ENCODE data around the gene PABPC3.

Gene PABPC3

GRCh38 chr13:25069236-25069635 is 26.7 kb upstream of the PABPC3 start:
- H3K36me3 ChIP-seq (replicated peaks): no peaks in the 10 kb centered on the region
- in situ Hi-C loops (cut with HindIII; ENCODE audit: low pct_ligation_motif_present, low sequenced_read_pairs): no loop called here
- DNase-seq: no peak
- no peak overlapping the region for H3K4me3 ChIP-seq (ENCODE audit: low read depth, low read length)
- no peak for TF ChIP-seq CTCF (IDR thresholded peaks at IDR 0.05; ENCODE audit: low read depth, low read length, missing control alignments)
- no peaks in the 10 kb centered on the region for H3K27me3 ChIP-seq (replicated peaks)
- H3K27ac ChIP-seq: no peak overlapping the region

- Histone ChIP-seq H3K27me3 (replicated peaks) (no peaks in the 10 kb centered on the region), H3K4me3 (ENCODE audit: low read depth, low read length) (no peak overlapping the region), H3K36me3 (replicated peaks) (no peaks in the 10 kb centered on the region), H3K27ac (no peak overlapping the region)
- no peak for TF ChIP-seq CTCF (IDR thresholded peaks at IDR 0.05; ENCODE audit: low read depth, low read length, missing control alignments)
- DNase-seq: no peak
- in situ Hi-C loops (cut with HindIII; ENCODE audit: low pct_ligation_motif_present, low sequenced_read_pairs): no loop called here
Observed at GRCh38 chr13:25069911-25070310, 26.0 kb upstream of the PABPC3 start.

GRCh38 chr13:25080773-25081172 is 15.2 kb upstream of the PABPC3 start:
- no peak for DNase-seq
- Histone ChIP-seq H3K4me3 (ENCODE audit: low read depth, low read length) (no peak overlapping the region), H3K27ac (no peak overlapping the region), H3K27me3 (replicated peaks) (no peaks in the 10 kb centered on the region), H3K36me3 (replicated peaks) (no peaks in the 10 kb centered on the region)
- in situ Hi-C loops (cut with HindIII; ENCODE audit: low pct_ligation_motif_present, low sequenced_read_pairs): no loop called here
- TF ChIP-seq CTCF (IDR thresholded peaks at IDR 0.05; ENCODE audit: low read depth, low read length, missing control alignments): no peak

GRCh38 chr13:25084096-25084495 is 11.8 kb upstream of the PABPC3 start:
- Histone ChIP-seq H3K4me3 (ENCODE audit: low read depth, low read length) (no peak overlapping the region), H3K36me3 (replicated peaks) (no peaks in the 10 kb centered on the region), H3K27ac (no peak overlapping the region), H3K27me3 (replicated peaks) (no peaks in the 10 kb centered on the region)
- TF ChIP-seq CTCF (IDR thresholded peaks at IDR 0.05; ENCODE audit: low read depth, low read length, missing control alignments): no peak
- DNase-seq: no peak
- in situ Hi-C loops (cut with HindIII; ENCODE audit: low pct_ligation_motif_present, low sequenced_read_pairs): no loop called here

GRCh38 chr13:25085125-25085742 is 10.7 kb upstream of the PABPC3 start:
- Histone ChIP-seq H3K27ac (no peak overlapping the region), H3K27me3 (replicated peaks) (no peaks in the 10 kb centered on the region), H3K4me3 (ENCODE audit: low read depth, low read length) (no peak overlapping the region), H3K36me3 (replicated peaks) (no peaks in the 10 kb centered on the region)
- in situ Hi-C loops (cut with HindIII; ENCODE audit: low pct_ligation_motif_present, low sequenced_read_pairs): no loop called here
- TF ChIP-seq CTCF (IDR thresholded peaks at IDR 0.05; ENCODE audit: low read depth, low read length, missing control alignments): peak; percentile 78
- DNase-seq: peak; percentile 51

Data from brain microvascular endothelial cell (primary cell).